Amniotic epithelial cell (primary cell): ENCODE data around the gene MUC5B.
A peak's percentile ranks its signal among the peaks of the same experiment; 100 is the strongest.
"Not testable (repeated sequence)": the region's sequence is repeated elsewhere in the genome, so short reads cannot be mapped to it uniquely, and the experiment has no call there.

Experiments
- DNase-seq: peaks from one replicate; pipeline ENCODE4 v3.0.0-alpha.2; 2010; ENCODE audit warnings: low read depth

The MUC5B gene

DNA sequence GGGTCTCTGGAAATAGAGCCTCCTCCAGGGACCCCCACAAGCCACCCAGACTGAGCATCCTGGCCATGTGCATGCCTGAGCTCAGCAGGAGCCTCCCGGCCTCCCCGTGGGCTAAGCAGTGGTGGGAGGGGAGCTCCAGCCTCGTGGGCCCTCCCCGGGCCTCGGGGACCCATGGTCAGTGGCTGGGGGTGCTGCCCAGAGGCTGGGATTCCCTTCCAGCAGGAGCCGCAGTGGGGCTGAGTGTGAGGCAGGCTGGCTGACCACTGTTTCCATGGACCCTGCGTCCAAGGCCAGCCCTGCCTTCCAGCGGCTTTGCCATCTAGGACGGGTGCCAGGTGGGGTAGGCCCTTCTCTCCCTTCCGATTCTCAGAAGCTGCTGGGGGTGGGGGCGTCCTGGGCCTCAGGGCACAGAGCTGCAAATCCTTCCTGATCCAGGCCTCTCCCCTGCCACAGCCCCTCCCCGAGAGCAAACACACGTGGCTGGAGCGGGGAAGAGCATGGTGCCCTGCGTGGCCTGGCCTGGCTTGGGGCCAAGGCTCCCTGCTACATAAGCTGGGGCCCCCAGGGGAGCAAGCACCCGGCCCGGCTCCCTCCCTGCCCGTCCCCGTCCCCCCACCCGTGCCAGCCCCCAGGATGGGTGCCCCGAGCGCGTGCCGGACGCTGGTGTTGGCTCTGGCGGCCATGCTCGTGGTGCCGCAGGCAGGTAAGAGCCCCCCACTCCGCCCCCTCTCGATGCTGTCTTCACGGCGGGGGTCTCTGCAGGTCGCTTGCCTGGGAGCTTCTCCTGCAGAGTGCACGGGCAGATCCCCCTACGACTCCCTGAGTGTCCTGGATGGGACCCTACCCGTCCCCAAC, at the start of gene MUC5B:
MUC5B (plus strand) TSS at position 576 of the 855 bp plus-strand sequence; CDS start at position 634, 58 bp downstream.
- DNase-seq, result peak; percentile 3

DNA sequence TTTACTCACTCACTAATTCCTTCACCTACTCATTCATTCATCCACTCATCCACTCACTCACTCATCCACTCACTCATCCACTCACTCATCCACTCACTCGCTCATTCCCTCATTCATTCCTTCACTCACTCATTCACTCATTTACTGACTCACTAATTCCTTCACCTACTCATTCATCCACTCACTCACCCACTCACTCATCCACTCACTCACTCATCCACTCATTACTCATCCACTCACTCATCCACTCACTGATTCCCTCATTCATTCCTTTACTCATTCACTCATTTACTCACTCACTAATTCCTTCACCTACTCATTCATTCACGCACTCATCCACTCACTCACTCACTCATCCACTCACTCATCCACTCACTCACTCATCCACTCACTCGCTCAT, 49.5 kb upstream of the MUC5B start:
- not testable (repeated sequence) for DNase-seq

- DNase-seq, result no peak
Measured at GRCh38 chr11:1174441-1175370, 48.2 kb upstream of the MUC5B start.

DNA sequence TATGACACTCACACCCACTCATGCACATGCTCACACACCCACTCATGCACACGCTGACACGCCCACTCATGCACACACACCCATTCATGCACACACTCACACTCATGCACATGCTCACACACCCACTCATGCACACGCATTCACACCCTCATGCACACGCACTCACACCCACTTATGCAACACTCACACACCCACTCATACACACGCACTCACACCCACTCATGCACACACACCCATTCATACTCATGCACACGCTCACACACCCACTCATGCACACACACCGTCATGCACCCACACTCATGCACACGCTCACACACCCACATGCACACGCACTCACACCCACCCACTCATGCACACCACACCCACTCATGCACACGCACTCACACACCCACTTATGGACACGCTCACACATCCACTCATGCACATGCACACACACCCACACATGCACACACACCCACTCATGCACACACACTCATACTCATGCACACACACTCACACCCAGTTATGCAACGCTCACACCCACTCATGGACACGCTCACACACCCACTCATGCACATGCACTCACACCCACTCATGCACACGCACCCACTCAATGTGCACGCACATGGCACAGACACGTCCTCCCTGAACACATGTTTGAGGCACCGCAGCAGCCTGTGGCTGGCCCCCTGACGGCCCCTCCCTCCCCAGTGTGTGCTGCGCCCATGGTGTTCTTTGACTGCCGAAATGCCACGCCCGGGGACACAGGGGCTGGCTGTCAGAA, 47.2 kb upstream of the MUC5B start:
- no peak for DNase-seq

DNA sequence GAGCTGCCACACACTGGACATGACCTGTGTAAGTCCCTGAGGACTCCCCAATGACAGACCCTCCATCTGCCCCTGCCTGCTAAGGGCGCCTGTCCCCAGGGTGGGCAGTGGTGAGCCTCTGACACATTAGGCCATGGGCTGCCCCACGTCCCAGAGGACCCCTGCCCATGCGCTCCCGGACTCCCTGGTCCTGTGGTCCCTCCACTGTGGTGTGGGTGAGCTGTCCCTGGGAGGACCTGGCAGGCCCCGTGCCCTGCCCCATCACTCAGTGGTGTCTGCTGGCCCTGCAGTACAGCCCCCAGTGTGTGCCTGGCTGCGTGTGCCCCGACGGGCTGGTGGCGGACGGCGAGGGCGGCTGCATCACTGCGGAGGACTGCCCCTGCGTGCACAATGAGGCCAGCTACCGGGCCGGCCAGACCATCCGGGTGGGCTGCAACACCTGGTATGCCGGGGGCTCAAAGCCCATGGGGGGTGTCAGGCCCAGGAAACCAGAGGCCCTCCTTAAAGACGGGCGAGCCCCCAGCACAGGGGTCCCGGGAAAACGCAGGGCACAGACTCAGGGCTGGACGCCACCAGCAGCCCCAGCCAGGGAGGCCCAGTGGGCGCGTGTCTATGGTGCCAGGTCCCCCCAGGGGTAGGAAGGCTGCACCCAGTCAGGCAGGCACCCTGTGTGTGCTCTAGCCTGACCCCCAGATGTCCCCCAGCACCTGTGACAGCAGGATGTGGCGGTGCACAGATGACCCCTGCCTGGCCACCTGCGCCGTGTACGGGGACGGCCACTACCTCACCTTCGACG, 46.4 kb upstream of the MUC5B start:
- no peak for DNase-seq

DNA sequence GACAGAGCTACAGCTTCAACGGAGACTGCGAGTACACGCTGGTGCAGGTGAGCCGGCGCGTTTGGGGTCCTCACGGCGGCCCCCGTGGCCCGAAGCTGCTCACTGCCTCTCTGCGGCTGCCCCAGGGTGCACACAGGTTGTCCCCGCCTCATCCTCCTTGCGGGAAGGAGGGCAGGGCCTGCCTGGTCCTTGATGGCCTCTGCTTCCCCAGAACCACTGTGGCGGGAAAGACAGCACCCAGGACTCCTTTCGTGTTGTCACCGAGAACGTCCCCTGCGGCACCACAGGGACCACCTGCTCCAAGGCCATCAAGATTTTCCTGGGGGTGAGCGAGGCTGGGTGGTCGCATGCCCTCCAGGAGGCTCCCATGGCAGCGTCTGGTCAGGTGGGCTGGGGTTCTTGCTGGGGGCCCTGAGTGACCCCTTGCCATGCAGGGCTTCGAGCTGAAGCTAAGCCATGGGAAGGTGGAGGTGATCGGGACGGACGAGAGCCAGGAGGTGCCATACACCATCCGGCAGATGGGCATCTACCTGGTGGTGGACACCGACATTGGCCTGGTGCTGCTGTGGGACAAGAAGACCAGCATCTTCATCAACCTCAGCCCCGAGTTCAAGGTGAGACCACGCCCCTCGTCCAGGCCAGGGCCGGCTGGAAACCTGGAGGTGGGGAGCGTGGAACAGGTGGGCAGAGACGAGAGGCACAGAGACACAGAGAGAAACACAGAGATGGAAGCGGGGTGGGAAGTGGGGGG, 45.7 kb upstream of the MUC5B start:
- no peak for DNase-seq

DNA sequence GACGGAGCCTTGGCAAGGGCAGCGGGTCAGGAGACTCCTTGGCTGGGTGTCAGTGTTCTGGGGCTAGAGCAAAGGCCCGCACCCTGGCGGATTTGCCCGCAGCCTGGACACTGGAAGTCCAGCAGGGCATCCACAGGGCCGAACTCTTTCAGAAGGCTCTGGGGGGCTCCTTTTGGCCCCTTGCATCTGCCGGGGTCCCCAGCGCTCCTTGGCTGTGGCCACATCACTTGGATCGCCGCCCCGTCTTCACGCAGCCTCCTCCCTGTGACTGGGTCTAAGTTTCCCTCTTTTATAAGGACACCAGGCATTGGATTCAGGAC, 45.1 kb upstream of the MUC5B start:
- no peak for DNase-seq

DNA sequence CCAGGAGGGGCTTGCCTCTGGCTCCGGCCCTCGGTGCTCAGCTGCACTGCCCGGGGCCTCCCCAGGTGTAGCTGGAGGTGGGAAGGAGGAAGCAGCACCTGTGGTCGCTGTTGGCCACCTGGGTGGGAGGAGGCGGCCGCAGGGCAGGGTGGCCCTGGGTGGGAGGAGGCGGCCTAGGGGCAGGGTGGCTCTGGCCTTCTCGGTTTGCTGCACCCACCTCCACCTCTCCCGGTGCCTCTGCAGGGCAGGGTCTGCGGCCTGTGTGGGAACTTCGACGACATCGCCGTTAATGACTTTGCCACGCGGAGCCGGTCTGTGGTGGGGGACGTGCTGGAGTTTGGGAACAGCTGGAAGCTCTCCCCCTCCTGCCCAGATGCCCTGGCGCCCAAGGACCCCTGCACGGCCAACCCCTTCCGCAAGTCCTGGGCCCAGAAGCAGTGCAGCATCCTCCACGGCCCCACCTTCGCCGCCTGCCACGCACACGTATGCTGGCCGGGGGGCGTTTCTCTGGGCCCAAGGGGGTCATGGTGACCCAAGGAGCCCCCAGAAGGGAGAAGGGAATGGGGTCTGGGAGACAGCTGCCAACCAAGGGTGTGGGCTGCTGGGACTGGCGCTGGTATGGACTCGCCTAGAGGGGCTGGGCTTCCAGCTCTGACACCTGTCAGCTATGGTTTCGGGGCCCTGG, 44.5 kb upstream of the MUC5B start:
- DNase-seq, result no peak

DNA sequence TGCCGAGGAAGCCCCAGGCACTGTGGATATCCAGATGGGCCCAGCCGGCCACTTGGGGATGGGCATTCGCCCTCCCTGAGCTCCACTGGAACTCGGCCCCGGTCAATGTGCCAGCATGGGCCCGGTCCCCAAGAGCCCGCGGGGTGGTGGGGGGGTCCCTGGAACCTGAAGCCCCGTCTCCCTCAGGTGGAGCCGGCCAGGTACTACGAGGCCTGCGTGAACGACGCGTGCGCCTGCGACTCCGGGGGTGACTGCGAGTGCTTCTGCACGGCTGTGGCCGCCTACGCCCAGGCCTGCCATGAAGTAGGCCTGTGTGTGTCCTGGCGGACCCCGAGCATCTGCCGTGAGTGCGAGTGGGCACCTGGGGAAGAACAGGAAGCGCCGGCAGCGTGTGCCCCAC, 44.0 kb upstream of the MUC5B start:
- DNase-seq, result no peak

GRCh38 chr11:1179641-1180040, 43.2 kb upstream of the MUC5B start:
- DNase-seq, result no peak

- no peak for DNase-seq
Measured at GRCh38 chr11:1180171-1180570, 42.7 kb upstream of the MUC5B start.

DNA sequence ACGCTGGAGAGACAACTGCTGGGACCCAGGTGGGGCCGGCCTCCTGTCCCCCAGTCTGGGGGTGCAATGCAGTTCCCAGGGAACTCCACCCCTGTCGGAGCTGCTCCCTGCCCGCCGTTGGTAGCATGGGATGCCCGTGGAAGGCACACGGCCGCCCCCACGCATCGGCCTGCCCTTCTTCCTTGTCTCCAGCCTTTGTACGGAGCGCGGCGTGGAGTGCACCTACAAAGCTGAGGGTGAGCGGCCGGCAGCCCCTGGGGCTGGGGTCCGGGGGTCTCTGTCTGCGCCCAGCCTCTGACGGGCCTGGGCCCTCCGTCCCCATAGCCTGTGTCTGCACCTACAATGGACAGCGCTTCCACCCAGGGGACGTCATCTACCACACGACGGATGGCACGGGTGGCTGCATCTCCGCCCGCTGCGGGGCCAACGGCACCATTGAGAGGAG, 41.9 kb upstream of the MUC5B start:
- no peak for DNase-seq

- DNase-seq, result no peak
Measured at GRCh38 chr11:1181420-1181819, 41.4 kb upstream of the MUC5B start.

- no peak for DNase-seq
Measured at GRCh38 chr11:1181853-1182535, 40.9 kb upstream of the MUC5B start.

DNA sequence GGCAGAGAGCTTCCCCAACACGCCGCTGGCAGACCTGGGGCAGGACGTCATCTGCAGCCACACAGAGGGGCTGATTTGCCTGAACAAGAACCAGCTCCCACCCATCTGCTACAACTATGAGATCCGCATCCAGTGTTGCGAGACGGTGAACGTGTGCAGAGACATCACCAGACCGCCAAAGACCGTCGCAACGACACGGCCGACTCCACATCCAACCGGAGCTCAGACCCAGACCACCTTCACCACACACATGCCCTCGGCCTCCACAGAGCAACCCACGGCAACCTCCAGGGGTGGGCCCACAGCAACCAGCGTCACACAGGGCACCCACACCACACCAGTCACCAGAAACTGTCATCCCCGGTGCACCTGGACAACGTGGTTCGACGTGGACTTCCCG, 38.7 kb upstream of the MUC5B start:
- DNase-seq, result not testable (repeated sequence)

DNA sequence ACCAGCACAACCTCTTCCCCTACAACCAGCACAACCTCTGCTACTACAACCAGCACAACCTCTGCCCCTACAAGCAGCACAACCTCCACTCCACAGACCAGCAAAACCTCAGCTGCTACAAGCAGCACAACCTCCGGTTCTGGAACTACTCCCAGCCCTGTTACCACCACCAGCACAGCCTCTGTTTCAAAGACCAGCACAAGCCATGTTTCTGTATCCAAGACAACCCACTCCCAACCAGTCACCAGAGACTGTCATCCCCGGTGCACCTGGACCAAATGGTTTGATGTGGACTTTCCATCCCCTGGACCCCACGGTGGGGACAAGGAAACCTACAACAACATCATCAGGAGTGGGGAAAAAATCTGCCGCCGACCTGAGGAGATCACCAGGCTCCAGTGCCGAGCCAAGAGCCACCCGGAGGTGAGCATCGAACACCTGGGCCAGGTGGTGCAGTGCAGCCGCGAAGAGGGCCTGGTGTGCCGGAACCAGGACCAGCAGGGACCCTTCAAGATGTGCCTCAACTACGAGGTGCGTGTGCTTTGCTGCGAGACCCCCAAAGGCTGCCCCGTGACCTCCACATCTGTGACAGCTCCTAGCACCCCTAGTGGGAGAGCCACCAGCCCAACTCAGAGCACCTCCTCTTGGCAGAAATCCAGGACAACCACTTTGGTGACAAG, 34.3 kb upstream of the MUC5B start:
- DNase-seq, result not testable (repeated sequence)

GRCh38 chr11:1189816-1190215, 33.0 kb upstream of the MUC5B start:
- DNase-seq, result not testable (repeated sequence)

GRCh38 chr11:1191786-1192470, 30.9 kb upstream of the MUC5B start:
- not testable (repeated sequence) for DNase-seq
